Adipose tissue (tissue), 3 donors: Measurements from ENCODE around the gene KIF26B. TPM values are rescaled to one million over a fixed set of nuclear protein-coding genes. Genes with fewer than 3 reads are reported as not detected.

Experiments
- H3K27ac ChIP-seq: one replicate; pipeline ENCODE4 v1.5.1; 2013; ENCODE audit warnings: low read depth, low read length
- WGBS, 3 donors: extraction: QIAGEN DNeasy Blood & Tissue Kit; methylation state at CpG; one replicate each; pipeline ENCODE4 v1.1.7; 2013; 5-methylcytosine and 5-hydroxymethylcytosine counted together
- polyA plus RNA-seq, 3 donors: library from polyadenylated mRNA; stranded (reverse); fragments of 200-250 nt; gene quantifications; one replicate each; pipeline ENCODE4 v1.2.3, GENCODE V29; 2013
- donor health status: healthy with polysubstance abuse.
- donor health status: Bipolar disorder and iron deficiency.
- donor health status: healthy.

The KIF26B gene
- polyA plus RNA-seq, 3 donors = 0.08 to 0.56 (median 0.12) TPM

GRCh38 chr1:245160288-245160687 lies 5.5 kb downstream of the KIF26B start:
- no peak overlapping the region for H3K27ac ChIP-seq
- WGBS, 3 donors = 38 to 51% (median 41%) methylated on average over 5 of the region's 5 CpGs

- WGBS, 3 donors = 49 to 59% (median 54%) methylated on average over 6 of the region's 6 CpGs
- no peak overlapping the region for H3K27ac ChIP-seq
Measured at GRCh38 chr1:245160741-245161400, 6.1 kb downstream of the KIF26B start.

GRCh38 chr1:245161866-245162265 lies 7.1 kb downstream of the KIF26B start:
- 83 to 87% (median 84%) methylated on average over 8 of the region's 8 CpGs for WGBS, 3 donors
- H3K27ac ChIP-seq = no peak overlapping the region

GRCh38 chr1:245166471-245166885 lies 11.7 kb downstream of the KIF26B start:
- WGBS, 3 donors = 12 to 15% (median 13%) methylated on average over 10 of the region's 10 CpGs
- no peak overlapping the region for H3K27ac ChIP-seq

GRCh38 chr1:245168086-245168485 lies 13.3 kb downstream of the KIF26B start:
- no peak overlapping the region for H3K27ac ChIP-seq
- WGBS, 3 donors = 30 to 63% (median 38%) methylated on average over 13 of the region's 13 CpGs

- H3K27ac ChIP-seq = no peak overlapping the region
- WGBS, 3 donors = 58 to 80% (median 71%) methylated on average over 7 of the region's 7 CpGs
Measured at GRCh38 chr1:245168906-245169305, 14.1 kb downstream of the KIF26B start.

- H3K27ac ChIP-seq = no peak overlapping the region
- 51 to 70% (median 62%) methylated on average over 7 of the region's 7 CpGs for WGBS, 3 donors
Measured at GRCh38 chr1:245169376-245169775, 14.6 kb downstream of the KIF26B start.

GRCh38 chr1:245172026-245172425 lies 17.2 kb downstream of the KIF26B start:
- 66 to 77% (median 77%) methylated on average over 7 of the region's 7 CpGs for WGBS, 3 donors
- no peak overlapping the region for H3K27ac ChIP-seq

GRCh38 chr1:245172829-245173228 lies 18.0 kb downstream of the KIF26B start:
- no peak overlapping the region for H3K27ac ChIP-seq
- 96 to 100% (median 97%) methylated on average over 2 of the region's 2 CpGs for WGBS, 3 donors

- H3K27ac ChIP-seq = no peak overlapping the region
- 48 to 69% (median 63%) methylated on average over 21 of the region's 21 CpGs for WGBS, 3 donors
Measured at GRCh38 chr1:245173446-245174211, 18.8 kb downstream of the KIF26B start.

GRCh38 chr1:245177071-245177900 lies 22.5 kb downstream of the KIF26B start:
- H3K27ac ChIP-seq = no peak overlapping the region
- 78 to 87% (median 86%) methylated on average over 10 of the region's 10 CpGs for WGBS, 3 donors

- WGBS, 3 donors = 65 to 75% (median 72%) methylated on average over 9 of the region's 9 CpGs
- H3K27ac ChIP-seq = no peak overlapping the region
Measured at GRCh38 chr1:245179706-245180105, 24.9 kb downstream of the KIF26B start.

- H3K27ac ChIP-seq = no peak overlapping the region
- 48 to 62% (median 54%) methylated on average over 6 of the region's 6 CpGs for WGBS, 3 donors
Measured at GRCh38 chr1:245180496-245181157, 25.8 kb downstream of the KIF26B start.

- 65 to 81% (median 74%) methylated on average over 7 of the region's 7 CpGs for WGBS, 3 donors
- no peak overlapping the region for H3K27ac ChIP-seq
Measured at GRCh38 chr1:245181158-245181517, 26.4 kb downstream of the KIF26B start.

GRCh38 chr1:245182028-245182427 lies 27.2 kb downstream of the KIF26B start:
- 74 to 97% (median 91%) methylated on average over 2 of the region's 2 CpGs for WGBS, 3 donors

GRCh38 chr1:245183429-245183828 lies 28.6 kb downstream of the KIF26B start:
- 63 to 69% (median 68%) methylated on average over 3 of the region's 3 CpGs for WGBS, 3 donors
- no peak overlapping the region for H3K27ac ChIP-seq

More at GRCh38 chr1:245182028-245182427, 27.2 kb downstream of the KIF26B start:
- H3K27ac ChIP-seq = no peak overlapping the region

GRCh38 chr1:245184779-245185178 lies 30.0 kb downstream of the KIF26B start:
- 83 to 86% (median 86%) methylated on average over 4 of the region's 4 CpGs for WGBS, 3 donors
- H3K27ac ChIP-seq = no peak overlapping the region

GRCh38 chr1:245188403-245188802 lies 33.6 kb downstream of the KIF26B start:
- H3K27ac ChIP-seq = no peak overlapping the region
- WGBS, 3 donors = 43 to 74% (median 60%) methylated on average over 4 of the region's 4 CpGs
